Right lobe of liver (tissue), 4 donors: ENCODE data around the gene BARX2.

Experiments
- CTCF ChIP-seq, 4 donors: fragments of 200-600 bp in 3 of 4; fragments of 450-650 bp in 1 of 4; IDR thresholded peaks; one replicate each; pipeline versions ENCODE4 v1.5.1 to v1.8.0; 2016 to 2022; ENCODE audit warnings: antibody characterized with exemption in 4 of 4, mild to moderate bottlenecking in 2 of 4
- POLR2A ChIP-seq: fragments of 450-650 bp; IDR thresholded peaks from one replicate; pipeline ENCODE4 v1.6.1; 2017; ENCODE audit warnings: antibody characterized with exemption, mild to moderate bottlenecking
- donor health status: DM: no; HTN: no; CAD: no.
- donor health status: DM: no; HTN: no; CAD: no.
- donor health status: DM: no; HTN: yes; CAD: no.

GRCh38 chr11:129453293-129453721, 77.7 kb downstream of the BARX2 start:
- TF ChIP-seq POLR2A (no peak), CTCF (IDR thresholded peaks at IDR 0.05) (no peak)
